HCT116 (cell line): Measurements from ENCODE around the gene HHAT.

Experiments
- ATF3 ChIP-seq: IDR thresholded peaks from 2 replicates; pipeline ENCODE4 v1.6.1; 2012
- CTCF ChIP-seq, 3 experiments: fragments of 200-600 bp in 1 of 3; sonication (generic) in 1 of 3; IDR thresholded peaks in 2 of 3; conservative IDR thresholded peaks in 1 of 3; 2 replicates each; pipeline ENCODE4 v1.5.1; 2012 to 2017; ENCODE audit warnings: low read depth in 2 of 3, low read length in 2 of 3, antibody characterized with exemption in 1 of 3, borderline replicate concordance in 1 of 3, control low read depth in 1 of 3, mild to moderate bottlenecking in 1 of 3, mixed read lengths in 1 of 3, mixed run types in 1 of 3, moderate library complexity in 1 of 3; ENCODE audit not compliant: insufficient read depth in 1 of 3
- EZH2 ChIP-seq: fragments of 200-600 bp; sonication (generic); IDR thresholded peaks from 2 replicates; pipeline ENCODE4 v1.6.1; 2017; ENCODE audit warnings: antibody characterized with exemption, mixed run types
- EZH2phosphoT487 ChIP-seq: fragments of 200-600 bp; IDR thresholded peaks from 2 replicates; pipeline ENCODE4 v1.6.1; 2018; ENCODE audit warnings: antibody characterized with exemption, borderline replicate concordance
- JUND ChIP-seq: IDR thresholded peaks from 2 replicates; pipeline ENCODE4 v1.6.1; 2012
- POLR2A ChIP-seq: IDR thresholded peaks from 2 replicates; pipeline ENCODE4 v1.7.0; 2011; ENCODE audit warnings: borderline replicate concordance; ENCODE audit not compliant: insufficient read depth, insufficient read length; ENCODE audit errors: extremely low read depth
- RAD21 ChIP-seq: IDR thresholded peaks from 2 replicates; pipeline ENCODE4 v1.6.1; 2012; ENCODE audit warnings: low read depth, mild to moderate bottlenecking
- SIN3A ChIP-seq: IDR thresholded peaks from 2 replicates; pipeline ENCODE4 v1.6.1; 2012; ENCODE audit warnings: low read depth
- SP1 ChIP-seq: IDR thresholded peaks from 2 replicates; pipeline ENCODE4 v1.6.1; 2012; ENCODE audit warnings: low read depth
- TCF7L2 ChIP-seq: IDR thresholded peaks from 2 replicates; pipeline ENCODE4 v1.7.0; 2011; ENCODE audit warnings: borderline replicate concordance, inconsistent platforms; ENCODE audit not compliant: insufficient read depth, insufficient read length; ENCODE audit errors: extremely low read depth
- ZNF274 ChIP-seq: fragments of 200-500 bp; sonication (Bioruptor generic); IDR thresholded peaks from 2 replicates; pipeline ENCODE4 v1.6.1; 2014; ENCODE audit warnings: mild to moderate bottlenecking, low read depth, low read length, inconsistent platforms
- TF ChIP-seq, protein P1 (sequence below): IDR thresholded peaks from 2 replicates; pipeline ENCODE4 v1.6.1; 2011; ENCODE audit warnings: mild to moderate bottlenecking, low read length, moderate library complexity; ENCODE audit not compliant: insufficient replicate concordance; ENCODE audit errors: extremely low read depth

DNA sequence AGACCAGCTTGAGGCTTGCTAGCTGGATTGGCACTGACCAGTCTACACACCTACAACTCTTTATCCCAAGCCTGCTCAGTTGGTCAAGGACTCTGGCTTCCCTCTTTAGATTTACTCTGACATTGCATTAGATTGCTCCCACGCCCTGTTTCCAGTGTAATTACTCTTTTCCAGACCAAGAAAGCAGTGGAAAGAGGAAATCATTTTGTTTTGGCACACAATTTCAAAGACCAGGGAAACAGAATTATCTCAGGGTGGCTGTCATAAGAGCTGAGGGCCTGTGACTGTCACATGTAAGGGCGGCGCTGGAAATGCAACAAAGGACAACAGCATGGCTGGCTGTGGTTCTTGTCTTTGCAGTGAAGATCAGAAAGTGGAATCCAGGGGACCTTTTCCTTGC is 302.7 kb downstream of the HHAT start:
- TF ChIP-seq ZNF274 (no peak), CTCF (IDR thresholded peaks at IDR 0.05 in 2 of 3, conservative IDR thresholded peaks at IDR 0.05 in 1 of 3; ENCODE audit: borderline replicate concordance in 1 of 3, insufficient read depth in 1 of 3, low read depth in 2 of 3, low read length in 2 of 3) (no peak), EZH2phosphoT487 (no peak), POLR2A (no peak), EZH2 (no peak), JUND (no peak), SIN3A (no peak), ATF3 (no peak), RAD21 (no peak), TCF7L2 (no peak), SP1 (no peak)
- TF ChIP-seq, protein P1, sequence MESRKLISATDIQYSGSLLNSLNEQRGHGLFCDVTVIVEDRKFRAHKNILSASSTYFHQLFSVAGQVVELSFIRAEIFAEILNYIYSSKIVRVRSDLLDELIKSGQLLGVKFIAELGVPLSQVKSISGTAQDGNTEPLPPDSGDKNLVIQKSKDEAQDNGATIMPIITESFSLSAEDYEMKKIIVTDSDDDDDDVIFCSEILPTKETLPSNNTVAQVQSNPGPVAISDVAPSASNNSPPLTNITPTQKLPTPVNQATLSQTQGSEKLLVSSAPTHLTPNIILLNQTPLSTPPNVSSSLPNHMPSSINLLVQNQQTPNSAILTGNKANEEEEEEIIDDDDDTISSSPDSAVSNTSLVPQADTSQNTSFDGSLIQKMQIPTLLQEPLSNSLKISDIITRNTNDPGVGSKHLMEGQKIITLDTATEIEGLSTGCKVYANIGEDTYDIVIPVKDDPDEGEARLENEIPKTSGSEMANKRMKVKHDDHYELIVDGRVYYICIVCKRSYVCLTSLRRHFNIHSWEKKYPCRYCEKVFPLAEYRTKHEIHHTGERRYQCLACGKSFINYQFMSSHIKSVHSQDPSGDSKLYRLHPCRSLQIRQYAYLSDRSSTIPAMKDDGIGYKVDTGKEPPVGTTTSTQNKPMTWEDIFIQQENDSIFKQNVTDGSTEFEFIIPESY, result no peak
